Small intestine (tissue), 7 donors: Measurements from ENCODE around the gene VAT1L. TPM values are rescaled to one million over a fixed set of nuclear protein-coding genes. Genes with fewer than 3 reads are reported as not detected.
"Not testable (repeated sequence)": the region's sequence is repeated elsewhere in the genome, so short reads cannot be mapped to it uniquely, and the experiment has no call there.

Experiments used
- DNase-seq, 2 donors: peaks; one replicate each; pipeline versions ENCODE4 v3.0.0 to v3.0.0-alpha.2; 2013
- FAIRE-seq: peaks from 2 replicates; lab custom pipeline; 2012; peaks lifted over from hg19 to GRCh38; lab: Jason Lieb, UNC
- H3K27ac ChIP-seq, 3 donors: one replicate each; pipeline ENCODE4 v1.5.1; 2013; ENCODE audit warnings: low read length in 2 of 3, mild to moderate bottlenecking in 2 of 3, control low read depth in 1 of 3, inconsistent platforms in 1 of 3, low read depth in 1 of 3, moderate library complexity in 1 of 3
- H3K27me3 ChIP-seq, 3 donors: one replicate each; pipeline ENCODE4 v1.6.1; 2013; ENCODE audit warnings: low read length in 3 of 3, inconsistent platforms in 1 of 3; ENCODE audit not compliant: control insufficient read depth in 3 of 3, insufficient read depth in 3 of 3
- H3K36me3 ChIP-seq, 3 donors: one replicate each; pipeline ENCODE4 v1.6.1; 2013; ENCODE audit warnings: low read length in 3 of 3, inconsistent platforms in 1 of 3, low read depth in 1 of 3, mild to moderate bottlenecking in 1 of 3, moderate library complexity in 1 of 3; ENCODE audit not compliant: control insufficient read depth in 3 of 3, insufficient read depth in 2 of 3
- H3K4me1 ChIP-seq, 3 donors: one replicate each; pipeline ENCODE4 v1.6.1; 2013; ENCODE audit warnings: low read length in 2 of 3, inconsistent platforms in 1 of 3, low read depth in 1 of 3, mild to moderate bottlenecking in 1 of 3, moderate library complexity in 1 of 3; ENCODE audit not compliant: control insufficient read depth in 3 of 3, insufficient read depth in 2 of 3
- H3K4me3 ChIP-seq, 3 donors: one replicate each; pipeline ENCODE4 v1.5.1; 2013; ENCODE audit warnings: low read length in 3 of 3, control low read depth in 1 of 3, inconsistent platforms in 1 of 3, low read depth in 1 of 3, mild to moderate bottlenecking in 1 of 3, moderate library complexity in 1 of 3
- H3K9me3 ChIP-seq, 2 donors: one replicate each; pipeline ENCODE4 v1.6.1; 2013; ENCODE audit warnings: low read depth in 1 of 2, low read length in 1 of 2; ENCODE audit not compliant: control insufficient read depth in 2 of 2, insufficient read depth in 1 of 2
- WGBS, 3 donors: extraction: QIAGEN DNeasy Blood & Tissue Kit; methylation state at CpG; one replicate each; pipeline ENCODE4 v1.1.7; 2013; 5-methylcytosine and 5-hydroxymethylcytosine counted together
- polyA plus RNA-seq, 4 donors: library from polyadenylated mRNA; stranded (reverse) in 3 of 4; unstranded in 1 of 4; fragments of 200-250 nt in 3 of 4; fragments of 120-200 nt in 1 of 4; gene quantifications; one replicate each; pipeline versions ENCODE4 v1.2.1 to v1.2.3, GENCODE V29; 2013
- donor health status: healthy with polysubstance abuse.
- donor health status: control.
- donor health status: control.
- donor health status: Bipolar disorder and iron deficiency.
- donor health status: healthy.

VAT1L gene
- polyA plus RNA-seq, 4 donors = 0.22 to 3.5 (median 1.6) TPM

DNA sequence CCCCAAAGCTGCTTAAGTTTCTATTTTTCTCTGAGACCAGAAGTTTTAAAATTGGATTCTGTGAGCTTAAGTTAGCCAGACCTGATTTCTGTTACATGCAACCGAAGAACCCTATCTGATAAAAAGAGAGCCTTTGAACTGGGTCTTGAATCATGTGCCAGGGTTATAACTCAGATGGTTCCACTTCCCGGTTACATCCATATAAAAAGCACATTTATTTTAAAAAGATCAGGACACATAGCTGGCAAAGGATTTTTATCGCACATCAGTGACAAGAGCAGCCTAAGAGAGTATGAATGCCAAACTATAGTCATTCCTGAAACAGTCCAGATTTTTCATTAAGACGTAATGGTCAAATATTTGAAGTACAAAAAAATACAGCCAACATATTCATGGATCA lies 201.5 kb downstream of the VAT1L start:
- Histone ChIP-seq H3K4me1 (no peaks in the 10 kb centered on the region), H3K27ac (no peak overlapping the region), H3K4me3 (no peak overlapping the region), H3K9me3 (no peaks in the 10 kb centered on the region), H3K27me3 (no peaks in the 10 kb centered on the region), H3K36me3 (no peaks in the 10 kb centered on the region)
- FAIRE-seq = no peak
- WGBS, 3 donors = 63 to 76% (median 68%) methylated on average over 4 of the region's 4 CpGs
- DNase-seq = no peak

DNA sequence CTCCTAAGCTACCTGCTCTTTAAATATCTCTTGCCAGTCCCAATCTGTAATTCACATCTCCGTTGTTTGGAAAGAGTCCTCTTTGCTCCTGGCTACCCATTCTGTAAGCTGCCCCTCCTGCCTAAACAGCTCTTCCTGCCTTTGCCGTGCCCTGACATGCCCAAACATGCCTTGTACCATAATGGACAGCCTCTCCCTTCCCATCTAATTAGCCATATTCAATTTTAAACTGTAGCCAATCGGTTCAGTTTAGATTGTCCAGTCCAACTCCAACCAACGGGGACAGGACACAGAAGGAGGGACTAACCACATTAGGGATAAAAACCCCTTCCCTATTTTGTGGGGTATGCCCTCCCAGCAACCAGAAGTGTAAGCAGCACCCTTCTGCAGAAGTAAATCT lies 203.3 kb downstream of the VAT1L start:
- 57 to 65% (median 57%) methylated on average over 4 of the region's 4 CpGs for WGBS, 3 donors
- Histone ChIP-seq H3K27me3 (no peaks in the 10 kb centered on the region), H3K36me3 (no peaks in the 10 kb centered on the region), H3K27ac (no peak overlapping the region), H3K4me1 (no peaks in the 10 kb centered on the region), H3K9me3 (peaks cover 0 to 18% of the 10 kb centered on the region in 2 donors), H3K4me3 (no peak overlapping the region)
- no peak for FAIRE-seq
- no peak for DNase-seq

DNA sequence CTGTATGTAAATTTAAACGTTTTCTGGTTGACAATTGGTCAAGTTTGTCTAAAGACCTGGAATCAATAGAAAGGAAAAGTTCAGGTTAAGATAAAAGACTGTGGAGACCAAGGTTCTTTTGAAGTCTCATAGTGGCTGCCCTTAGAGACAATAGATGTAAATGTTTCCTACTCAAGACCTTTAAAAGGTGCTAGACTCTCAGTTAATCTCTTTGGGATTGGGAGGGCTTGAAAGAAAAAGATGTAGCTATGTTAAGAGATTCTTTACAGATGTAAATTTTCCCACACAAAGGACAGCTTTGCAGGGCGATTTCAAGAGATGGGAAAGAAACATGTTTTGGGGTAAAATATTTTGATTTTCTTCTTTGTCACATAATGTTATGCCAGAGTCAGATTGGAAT lies 204.0 kb downstream of the VAT1L start:
- H3K4me3 ChIP-seq, H3K27me3 ChIP-seq, FAIRE-seq, H3K36me3 ChIP-seq, H3K27ac ChIP-seq, DNase-seq, H3K4me1 ChIP-seq: not testable (repeated sequence)
- H3K9me3 ChIP-seq = peaks cover 0 to 21% of the 10 kb centered on the region in 2 donors
- 22 to 46% (median 36%) methylated on average over 2 of the region's 2 CpGs for WGBS, 3 donors

DNA sequence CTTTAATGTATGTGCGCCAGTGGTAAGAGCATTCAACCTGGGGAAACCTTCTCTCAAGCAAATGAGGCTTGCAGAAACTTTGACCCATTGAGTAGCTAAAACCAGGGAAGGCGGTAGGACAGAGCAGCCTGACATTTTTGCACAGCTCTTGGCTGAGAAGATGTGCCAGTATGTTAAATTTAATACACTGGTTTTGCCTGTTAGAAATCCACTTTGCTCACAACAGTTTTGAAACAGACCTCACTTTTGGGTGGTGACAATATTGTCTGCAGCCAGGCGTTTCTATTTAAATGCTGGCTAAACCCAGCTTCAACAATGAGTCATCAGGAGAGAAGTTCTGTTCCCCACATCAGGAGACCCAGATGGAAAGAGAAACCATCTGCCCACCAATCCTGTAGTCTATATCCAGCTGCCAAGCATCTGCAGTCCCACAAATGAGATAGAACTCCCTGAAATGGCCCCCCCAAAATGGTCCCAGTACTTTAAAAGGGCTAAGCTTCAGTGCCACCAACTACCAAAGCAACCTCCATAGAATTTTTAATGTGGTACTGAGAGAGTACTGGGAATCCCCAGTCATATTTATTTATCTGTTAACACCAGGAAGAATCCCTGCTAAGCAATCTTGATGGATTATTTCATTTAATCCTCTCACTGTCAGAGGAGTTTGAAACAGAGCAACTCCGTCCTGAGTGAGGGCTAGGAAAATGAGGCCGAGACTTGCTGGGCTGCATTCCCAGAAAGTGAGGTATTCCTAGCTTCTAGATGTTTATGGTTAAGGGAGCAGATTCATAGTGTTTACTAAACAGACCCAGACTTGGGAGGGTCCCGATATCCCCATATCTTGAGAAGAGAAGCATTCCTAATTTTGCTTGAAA lies 205.0 kb downstream of the VAT1L start:
- no peak for DNase-seq

DNA sequence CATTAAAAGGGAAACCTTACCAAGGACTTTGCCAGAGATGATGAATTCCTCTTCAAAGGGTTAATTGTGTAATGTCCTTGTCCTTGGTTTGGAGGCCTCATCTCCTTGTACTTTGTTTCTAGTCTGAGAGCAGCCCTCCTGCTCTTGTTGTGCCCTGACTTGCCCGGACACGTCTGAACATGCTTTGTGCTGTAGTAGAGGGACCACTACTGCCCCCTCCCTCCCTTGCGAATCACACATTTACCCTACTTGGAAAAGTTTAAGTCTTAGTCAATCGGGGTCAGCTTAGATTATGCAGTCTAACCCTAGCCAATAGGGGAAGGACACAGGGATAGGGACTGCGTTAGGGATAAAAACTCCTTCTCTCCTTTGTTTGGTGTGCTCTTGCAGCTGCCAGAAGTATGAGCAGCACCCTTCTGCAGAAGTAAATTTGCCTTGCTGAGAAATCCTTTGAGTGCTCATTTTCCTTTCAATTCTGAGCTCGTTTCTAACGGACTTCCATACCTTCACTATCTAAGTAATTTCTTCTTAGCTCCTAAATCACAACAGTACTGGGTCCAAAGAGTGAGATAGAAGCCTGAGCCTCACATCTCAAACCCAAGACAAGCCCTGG lies 207.6 kb downstream of the VAT1L start:
- 83 to 91% (median 87%) methylated on average over 7 of the region's 7 CpGs for WGBS, 3 donors
- no peaks in the 10 kb centered on the region for H3K27me3 ChIP-seq
- H3K4me3 ChIP-seq = no peak overlapping the region
- DNase-seq = no peak
- no peaks in the 10 kb centered on the region for H3K36me3 ChIP-seq
- no peak overlapping the region for H3K27ac ChIP-seq
- no peaks in the 10 kb centered on the region for H3K4me1 ChIP-seq
- no peak for FAIRE-seq
- peaks cover 0 to 28% of the 10 kb centered on the region in 2 donors for H3K9me3 ChIP-seq

More for the DNA sequence above, 205.0 kb downstream of the VAT1L start:
- 39 to 40% (median 39%) methylated on average over 6 of the region's 6 CpGs for WGBS, 3 donors
- Histone ChIP-seq H3K27me3 (no peaks in the 10 kb centered on the region), H3K4me1 (no peaks in the 10 kb centered on the region), H3K27ac (peak overlapping the region in 2 of 3 donors; percentile 25 to 85), H3K36me3 (no peaks in the 10 kb centered on the region), H3K9me3 (peaks cover 0 to 26% of the 10 kb centered on the region in 2 donors), H3K4me3 (no peak overlapping the region)
- FAIRE-seq = no peak

DNA sequence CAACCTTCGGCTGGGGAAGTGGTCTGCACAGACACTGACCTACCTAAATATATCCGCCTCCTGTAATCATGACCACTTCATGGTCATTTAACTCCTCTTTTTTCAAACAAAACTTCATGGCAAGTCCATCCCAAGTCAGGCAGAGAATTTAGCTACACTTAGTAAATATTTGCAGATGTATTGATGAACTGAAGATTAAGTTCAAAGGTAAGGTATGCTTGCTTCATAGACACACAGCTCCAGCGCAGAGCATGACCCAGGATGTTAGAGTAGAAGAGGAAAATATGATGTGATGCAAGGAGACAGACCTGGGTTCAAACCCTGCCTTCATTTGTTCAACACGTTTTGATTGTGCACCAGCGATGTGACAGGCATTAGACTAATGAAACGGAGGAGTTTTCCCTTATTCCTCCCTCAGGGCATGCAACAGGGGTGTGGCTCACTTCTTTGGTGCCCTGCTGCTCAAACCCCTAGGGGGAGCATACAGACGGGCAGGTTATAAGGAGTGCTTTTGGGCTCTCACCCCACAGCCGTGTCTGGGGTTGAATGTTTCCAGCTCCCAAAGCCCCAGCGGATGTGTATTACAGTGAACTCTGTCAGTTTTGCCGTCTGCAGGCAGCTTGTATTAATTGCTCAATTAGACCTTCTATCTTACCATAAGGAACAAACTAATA lies 210.1 kb downstream of the VAT1L start:
- WGBS, 3 donors = 59 to 72% (median 65%) methylated on average over 9 to 10 of the region's 10 CpGs
- H3K4me1 ChIP-seq = peaks cover 0 to 2% (median 0%) of the 10 kb centered on the region in 3 donors
- H3K27ac ChIP-seq = no peak overlapping the region
- H3K36me3 ChIP-seq = no peaks in the 10 kb centered on the region
- no peak overlapping the region for H3K4me3 ChIP-seq
- no peak for FAIRE-seq
- H3K9me3 ChIP-seq = peaks cover 0 to 28% of the 10 kb centered on the region in 2 donors
- H3K27me3 ChIP-seq = no peaks in the 10 kb centered on the region
- no peak for DNase-seq

DNA sequence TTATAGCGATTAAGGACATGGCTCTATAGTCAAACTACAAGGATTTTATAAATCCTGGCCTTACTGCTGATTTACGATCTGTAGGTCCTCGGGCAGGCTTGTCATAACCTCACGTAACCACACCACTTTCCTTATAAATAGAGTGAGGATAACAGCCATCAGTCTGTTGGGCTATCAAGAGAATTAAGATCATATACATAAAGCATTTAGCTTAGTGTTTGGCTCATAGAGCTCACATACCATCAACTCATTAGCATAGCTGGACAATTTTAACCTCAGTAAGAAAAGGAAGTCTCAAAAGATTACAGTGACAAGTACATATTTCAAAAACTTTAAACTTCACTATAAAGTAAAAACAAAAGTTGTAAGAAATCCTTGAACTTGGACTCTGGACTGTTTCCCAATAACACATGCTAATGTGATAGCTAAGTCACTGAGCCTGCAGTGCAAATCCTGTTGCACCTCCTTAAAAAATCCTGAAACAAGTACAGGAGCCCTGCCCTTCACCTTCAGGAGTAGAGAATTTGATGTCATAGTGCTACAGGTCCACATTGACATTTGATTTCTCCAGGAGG lies 213.2 kb downstream of the VAT1L start:
- Histone ChIP-seq H3K4me3 (no peak overlapping the region), H3K36me3 (no peaks in the 10 kb centered on the region), H3K9me3 (peaks cover 0 to 14% of the 10 kb centered on the region in 2 donors), H3K27ac (no peak overlapping the region), H3K27me3 (no peaks in the 10 kb centered on the region), H3K4me1 (peaks cover 0 to 5% (median 0%) of the 10 kb centered on the region in 3 donors)
- 21 to 51% (median 42%) methylated on average over 4 of the region's 4 CpGs for WGBS, 3 donors
- FAIRE-seq = no peak
- peak in 1 of 2 donors; percentile 68 for DNase-seq
